WTC11 (cell line): ENCODE results near the gene MEIS1.

Experiments used
- CTCF ChIP-seq: fragments of 200-600 bp; IDR thresholded peaks from 2 replicates; pipeline ENCODE4 v1.8.0; 2022; ENCODE audit warnings: antibody characterized with exemption
- RELA ChIP-seq: sonication (generic); formaldehyde crosslinking; IDR thresholded peaks from 2 replicates; pipeline ENCODE4 v1.8.1; 2022; ENCODE audit warnings: missing genetic modification reagents, mild to moderate bottlenecking, borderline replicate concordance
- SP1 ChIP-seq: sonication (generic); formaldehyde crosslinking; conservative IDR thresholded peaks from 2 replicates; pipeline ENCODE4 v1.8.1; 2022; ENCODE audit warnings: missing genetic modification reagents
- ZNF423 ChIP-seq: fragments of 250-450 bp; sonication (Bioruptor Pico); IDR thresholded peaks from 2 replicates; pipeline ENCODE4 v2.1.2; 2022; ENCODE audit warnings: mild to moderate bottlenecking, moderate library complexity

- no peak for TF ChIP-seq SP1
- no peak for TF ChIP-seq CTCF
- TF ChIP-seq ZNF423 (CRISPR knock-in tag), result no peak
- TF ChIP-seq RELA, result no peak
Measured at GRCh38 chr2:66412874-66413273, 22.1 kb upstream of the MEIS1 start.
